ENCODE measurements around the gene EVPL. TPM values are rescaled to one million over a fixed set of nuclear protein-coding genes. Genes with fewer than 3 reads are reported as not detected.

The EVPL gene
- total and polyA plus RNA-seq, 2 donors (not counting 3 experiments of a cell fraction or from before 2014, with no cell fraction given), result not detected

DNA sequence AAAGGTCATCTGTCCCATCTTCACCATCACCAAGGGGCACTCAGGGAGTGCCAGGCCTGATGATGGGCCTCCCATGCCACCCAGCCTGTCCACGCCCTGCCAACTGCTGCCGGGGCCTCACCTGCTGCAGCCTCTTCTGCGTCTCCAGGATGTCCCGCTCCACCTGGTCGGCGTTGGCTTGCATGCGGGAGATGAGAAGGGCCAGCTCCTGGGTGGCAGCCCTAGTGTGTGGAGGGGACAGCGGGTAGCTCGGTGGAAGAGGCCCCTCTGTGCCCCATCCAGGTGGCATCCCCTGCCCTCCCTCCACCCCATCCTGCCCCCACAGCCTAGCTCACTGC, 3.2 kb downstream of the EVPL start:
- Histone ChIP-seq H3K27me3 (ENCODE audit: control insufficient read depth in 2 of 2, insufficient read depth in 2 of 2, low read length in 2 of 2) (no peaks in the 10 kb centered on the region), H3K4me2 (ENCODE audit: insufficient read depth, low read length) (no peak overlapping the region), H3K4me1 (ENCODE audit: control insufficient read depth, extremely low read depth, insufficient read depth, low read length) (no peaks in the 10 kb centered on the region), H3K4me3 (replicated peaks in 1 of 3; ENCODE audit: insufficient read depth in 1 of 3, low read depth in 1 of 3, low read length in 3 of 3) (no peak overlapping the region), H3K27ac (ENCODE audit: insufficient read depth, low read depth, low read length) (no peak overlapping the region), H4K20me1 (replicated peaks; ENCODE audit: control insufficient read depth, extremely low read depth, insufficient read depth, low read length) (no peaks in the 10 kb centered on the region), H3K9ac (replicated peaks; ENCODE audit: extremely low read depth, insufficient read depth, low read length) (no peak overlapping the region), H2AFZ (ENCODE audit: low read depth, low read length) (no peak overlapping the region), H3K9me1 (replicated peaks; ENCODE audit: control insufficient read depth, extremely low read depth, insufficient read depth, low read length) (no peaks in the 10 kb centered on the region), H3K9me3 (replicated peaks; ENCODE audit: control insufficient read depth, insufficient read depth, low read length) (no peaks in the 10 kb centered on the region), H3K36me3 (ENCODE audit: control insufficient read depth in 2 of 2, extremely low read depth in 1 of 2, insufficient read depth in 2 of 2, low read length in 2 of 2) (no peaks in the 10 kb centered on the region), H3K79me2 (ENCODE audit: control insufficient read depth, insufficient read depth, low read length) (no peaks in the 10 kb centered on the region)
- FAIRE-seq, result no peak
- TF ChIP-seq, protein P1, sequence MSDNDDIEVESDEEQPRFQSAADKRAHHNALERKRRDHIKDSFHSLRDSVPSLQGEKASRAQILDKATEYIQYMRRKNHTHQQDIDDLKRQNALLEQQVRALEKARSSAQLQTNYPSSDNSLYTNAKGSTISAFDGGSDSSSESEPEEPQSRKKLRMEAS (IDR thresholded peaks at IDR 0.05; ENCODE audit: insufficient read depth, insufficient read length), result no peak
- TF ChIP-seq CTCF (IDR thresholded peaks at IDR 0.05; ENCODE audit: extremely low read depth in 1 of 2, insufficient read depth in 1 of 2, low read depth in 1 of 2, low read length in 2 of 2) (no peak), POLR2AphosphoS5 (IDR thresholded peaks at IDR 0.05; ENCODE audit: insufficient read depth, low read depth, low read length) (no peak), EZH2 (IDR thresholded peaks at IDR 0.05; ENCODE audit: borderline replicate concordance, low read depth, low read length, severe bottlenecking) (no peak), MYC (IDR thresholded peaks at IDR 0.05; ENCODE audit: low read depth, low read length) (no peak), POLR2A (IDR thresholded peaks at IDR 0.05; ENCODE audit: low read depth, low read length) (no peak), FOS (IDR thresholded peaks at IDR 0.05; ENCODE audit: borderline replicate concordance, insufficient read depth, low read length) (no peak), JUN (IDR thresholded peaks at IDR 0.05; ENCODE audit: borderline replicate concordance, insufficient read depth, insufficient read length, low read depth) (no peak), GATA2 (IDR thresholded peaks at IDR 0.05; ENCODE audit: insufficient read depth, insufficient read length, low read depth, low read length) (no peak)
- ChIA-PET CTCF (no interaction called here), POLR2A (no interaction called here)
- no peak for DNase-seq (ENCODE audit: low read depth, low spot score)
- dilution Hi-C loops (cut with MboI; ENCODE audit: extremely low pct_ligation_motif_present, low sequenced_read_pairs) (no loop called here), intact Hi-C loops (cut with micrococcal nuclease) (no loop called here)
- no TSS peak for BruUV-seq (replicated peaks)
